ENCODE data around the gene SURF1. TPM values are rescaled to one million over a fixed set of nuclear protein-coding genes. Genes with fewer than 3 reads are reported as not detected.

Gene SURF1
- total RNA-seq (44.1 and 56.2 TPM in 2 replicates), polyA plus RNA-seq (46.7 and 54.5 TPM in 2 replicates), polyA minus RNA-seq (8.6 and 13.8 TPM in 2 replicates)
- total RNA-seq (2013) = 32.3 TPM

- peak within 1 kb of the TSS; percentile 83 for H3K27ac Mint-ChIP-seq
- no peaks in the 10 kb centered on the region for H3K27me3 ChIP-seq (replicated peaks in 1 of 4; ENCODE audit: control extremely low read depth in 1 of 4, control insufficient read depth in 3 of 4, insufficient read depth in 4 of 4, low read length in 3 of 4)
- peak within 1 kb of the TSS; percentile 93 for H2AFZ ChIP-seq (ENCODE audit: insufficient read depth, low read depth, low read length, poor library complexity, severe bottlenecking)
- ATAC-seq (ENCODE audit: low read depth) (peak; percentile 88), DNase-seq (peak; percentile 88)
- intact Hi-C loops (cut with micrococcal nuclease) = loop anchor here (1.0 to 10.0 kb wide), 3 partner anchors 8 to 172 kb away; partner anchors contain the start of genes MED22, RPL7A, STKLD1 and SURF4
- H3K4me2 ChIP-seq (replicated peaks; ENCODE audit: low read depth, low read length, poor library complexity, severe bottlenecking) = peak within 1 kb of the TSS; percentile 98
- peak within 1 kb of the TSS; percentile 87 for H3K9ac ChIP-seq (ENCODE audit: low read length)
- CTCF ChIA-PET = interaction anchor here (0.7 to 2.0 kb wide), 8 partner anchors 8 to 170 kb away, joined by 3 to 11 read pairs (median 3); partner anchors contain the start of gene RPL7A
- peak within 1 kb of the TSS; percentile 89 for H3K4me3 Mint-ChIP-seq
- H3K9me3 ChIP-seq (ENCODE audit: control extremely low read depth in 1 of 3, control insufficient read depth in 2 of 3, insufficient read depth in 1 of 3, low read length in 2 of 3) = peaks cover 0 to 8% (median 0%) of the 10 kb centered on the region in 3 donors
- H3K9me3 Mint-ChIP-seq (ENCODE audit: insufficient read depth) = no peaks in the 10 kb centered on the region
- H3K27me3 Mint-ChIP-seq = no peaks in the 10 kb centered on the region
- H3K4me1 Mint-ChIP-seq = peaks cover 32% of the 10 kb centered on the region
- H3K27ac ChIP-seq (ENCODE audit: low read length in 2 of 2) = peak within 1 kb of the TSS; percentile 55 to 90
- POLR2A ChIA-PET = interaction anchor here (0.6 to 1.9 kb wide), 4 partner anchors 9 to 122 kb away, joined by 3 to 18 read pairs (median 4); partner anchors contain the start of genes MED22, RPL7A and STKLD1
- peaks cover 38% of the 10 kb centered on the region for H4K20me1 ChIP-seq (ENCODE audit: control insufficient read depth, insufficient read depth, low read length, poor library complexity, severe bottlenecking)
- peaks cover 16 to 29% of the 10 kb centered on the region in 2 donors for H3K4me1 ChIP-seq (ENCODE audit: control insufficient read depth in 2 of 2, insufficient read depth in 2 of 2, low read length in 2 of 2)
- WGBS (ENCODE audit: insufficient coverage) = under 1% methylated on average over 78 of the region's 78 CpGs
- H3K79me2 ChIP-seq (ENCODE audit: control insufficient read depth, insufficient read depth, low read length) = peaks cover 54% of the 10 kb centered on the region
- TF ChIP-seq EZH2 (IDR thresholded peaks at IDR 0.05; ENCODE audit: borderline replicate concordance, insufficient read depth, low read depth, low read length, poor library complexity, severe bottlenecking) (no peak), CTCF (IDR thresholded peaks at IDR 0.05) (peak; percentile 33)
- H3K4me3 ChIP-seq (ENCODE audit: control extremely low read depth in 1 of 5, extremely low read depth in 1 of 5, insufficient read depth in 1 of 5, low read depth in 2 of 5, low read length in 4 of 5) = peak within 1 kb of the TSS; percentile 39 to 91 (median 75)
- peaks cover 0 to 52% of the 10 kb centered on the region in 2 experiments for H3K36me3 ChIP-seq (replicated peaks in 1 of 2; ENCODE audit: control extremely low read depth in 1 of 2, control insufficient read depth in 1 of 2, extremely low read depth in 1 of 2, insufficient read depth in 2 of 2, low read length in 1 of 2)
Observed at GRCh38 chr9:133356391-133357091, at the start of gene SURF1, which contains the start of gene SURF2. Gene SURF1, minus strand, starts transcription at chr9:133356487. Its CDS starts 34 bp downstream, at chr9:133356453. Gene SURF2, plus strand, starts transcription at chr9:133356550. Its CDS starts 43 bp downstream, at chr9:133356593.

Measured in B cell (primary cell).